Sigmoid colon (tissue), 4 donors: ENCODE data around the gene ARID5A.

Experiments
- POLR2A ChIP-seq, 2 donors: fragments of 450-650 bp; IDR thresholded peaks; one replicate each; pipeline ENCODE4 v1.6.1; 2016; ENCODE audit warnings: antibody characterized with exemption in 2 of 2, mild to moderate bottlenecking in 2 of 2, moderate library complexity in 2 of 2
- POLR2AphosphoS5 ChIP-seq, 4 donors: sonication (generic); formaldehyde crosslinking; IDR thresholded peaks; one replicate each; pipeline ENCODE4 v1.6.1; 2017; ENCODE audit warnings: antibody characterized with exemption in 4 of 4
- TF ChIP-seq, protein P1 (sequence below), 4 experiments: fragments of 450-650 bp in 3 of 4; fragments of 200-600 bp in 1 of 4; IDR thresholded peaks; one replicate each; pipeline ENCODE4 v1.5.1; 2016 to 2019; ENCODE audit warnings: antibody characterized with exemption in 4 of 4, mild to moderate bottlenecking in 3 of 4, moderate library complexity in 2 of 4

DNA sequence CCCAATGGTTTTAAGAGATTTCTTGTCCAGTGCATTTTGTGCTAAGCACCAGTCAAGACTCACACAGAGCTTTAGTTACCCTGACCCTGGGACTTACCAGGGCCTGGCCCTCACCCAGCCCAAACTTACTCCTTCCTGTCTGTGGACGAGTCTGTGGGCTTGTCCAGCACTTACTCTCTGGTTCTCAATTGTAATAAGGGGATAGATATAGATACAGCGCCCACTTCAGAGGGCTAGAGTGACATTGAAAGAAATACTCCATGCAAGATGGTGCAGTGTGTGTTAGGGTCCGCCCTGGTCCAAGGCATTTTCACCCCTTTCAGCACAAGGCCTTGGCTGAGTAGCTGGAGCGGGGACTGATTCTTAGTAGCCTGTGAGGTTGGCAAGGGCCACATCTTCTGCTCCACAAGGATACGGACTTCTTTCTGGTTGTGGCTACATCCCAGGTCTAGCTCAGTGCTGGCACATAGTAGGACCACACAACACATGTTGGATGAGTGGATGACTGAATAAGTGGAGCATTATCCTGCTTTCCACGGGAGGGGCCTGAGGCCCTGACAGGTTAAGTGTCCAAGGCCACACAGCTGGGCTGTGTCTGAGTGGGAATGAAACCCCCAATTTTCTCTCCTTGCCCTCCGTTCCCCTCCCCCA lies 3.8 kb upstream of the ARID5A start:
- TF ChIP-seq POLR2AphosphoS5 (IDR thresholded peaks at IDR 0.05) = no peak
- no peak for TF ChIP-seq POLR2A (IDR thresholded peaks at IDR 0.05)
- TF ChIP-seq, protein P1, sequence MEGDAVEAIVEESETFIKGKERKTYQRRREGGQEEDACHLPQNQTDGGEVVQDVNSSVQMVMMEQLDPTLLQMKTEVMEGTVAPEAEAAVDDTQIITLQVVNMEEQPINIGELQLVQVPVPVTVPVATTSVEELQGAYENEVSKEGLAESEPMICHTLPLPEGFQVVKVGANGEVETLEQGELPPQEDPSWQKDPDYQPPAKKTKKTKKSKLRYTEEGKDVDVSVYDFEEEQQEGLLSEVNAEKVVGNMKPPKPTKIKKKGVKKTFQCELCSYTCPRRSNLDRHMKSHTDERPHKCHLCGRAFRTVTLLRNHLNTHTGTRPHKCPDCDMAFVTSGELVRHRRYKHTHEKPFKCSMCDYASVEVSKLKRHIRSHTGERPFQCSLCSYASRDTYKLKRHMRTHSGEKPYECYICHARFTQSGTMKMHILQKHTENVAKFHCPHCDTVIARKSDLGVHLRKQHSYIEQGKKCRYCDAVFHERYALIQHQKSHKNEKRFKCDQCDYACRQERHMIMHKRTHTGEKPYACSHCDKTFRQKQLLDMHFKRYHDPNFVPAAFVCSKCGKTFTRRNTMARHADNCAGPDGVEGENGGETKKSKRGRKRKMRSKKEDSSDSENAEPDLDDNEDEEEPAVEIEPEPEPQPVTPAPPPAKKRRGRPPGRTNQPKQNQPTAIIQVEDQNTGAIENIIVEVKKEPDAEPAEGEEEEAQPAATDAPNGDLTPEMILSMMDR (IDR thresholded peaks at IDR 0.05) = no peak
